Trophoblast cell (in vitro differentiated cells and primary cell): Measurements from ENCODE around the gene ZNF512.
"Not testable (repeated sequence)": the region's sequence is repeated elsewhere in the genome, so short reads cannot be mapped to it uniquely, and the experiment has no call there.

Experiments used
- DNase-seq, 2 donors: peaks; one replicate each; pipeline ENCODE4 v3.0.0-alpha.2; 2016
- H2AFZ ChIP-seq: 2 replicates; pipeline ENCODE4 v1.6.1; 2013; ENCODE audit warnings: low read length, moderate library complexity, mild to moderate bottlenecking; ENCODE audit not compliant: insufficient read depth, poor library complexity
- H2AK5ac ChIP-seq: 2 replicates; pipeline ENCODE4 v1.6.1; 2013; ENCODE audit warnings: mild to moderate bottlenecking, low read length
- H2BK120ac ChIP-seq: 2 replicates; pipeline ENCODE4 v1.6.1; 2013; ENCODE audit warnings: low read length, mild to moderate bottlenecking, moderate library complexity; ENCODE audit not compliant: insufficient read depth, poor library complexity
- H2BK12ac ChIP-seq: 2 replicates; pipeline ENCODE4 v1.6.1; 2013; ENCODE audit warnings: mild to moderate bottlenecking, low read length, moderate library complexity
- H2BK5ac ChIP-seq: 2 replicates; pipeline ENCODE4 v1.6.1; 2013; ENCODE audit warnings: low read length, low read depth, moderate library complexity, mild to moderate bottlenecking; ENCODE audit not compliant: poor library complexity
- H3K14ac ChIP-seq: 2 replicates; pipeline ENCODE4 v1.6.1; 2013; ENCODE audit warnings: mild to moderate bottlenecking, low read length
- H3K18ac ChIP-seq: 2 replicates; pipeline ENCODE4 v1.6.1; 2013; ENCODE audit warnings: mild to moderate bottlenecking, low read length
- H3K23ac ChIP-seq: 2 replicates; pipeline ENCODE4 v1.6.1; 2013; ENCODE audit warnings: low read length
- H3K27ac ChIP-seq: 2 replicates; pipeline ENCODE4 v1.5.1; 2013; ENCODE audit warnings: low read depth, mild to moderate bottlenecking, inconsistent platforms, low read length, moderate library complexity
- H3K27me3 ChIP-seq: 2 replicates; pipeline ENCODE4 v1.6.1; 2013; ENCODE audit warnings: inconsistent platforms, mild to moderate bottlenecking, low read length, moderate library complexity; ENCODE audit not compliant: insufficient read depth
- H3K36me3 ChIP-seq, 2 experiments: 1 replicate in 1 of 2; 2 replicates in 1 of 2; pipeline ENCODE4 v1.6.1; 2013; ENCODE audit warnings: low read length in 2 of 2, mild to moderate bottlenecking in 2 of 2, moderate library complexity in 1 of 2; ENCODE audit not compliant: insufficient read depth in 2 of 2, control insufficient read depth in 1 of 2
- H3K4ac ChIP-seq: 2 replicates; pipeline ENCODE4 v1.6.1; 2013; ENCODE audit warnings: low read depth, mild to moderate bottlenecking, low read length, moderate library complexity
- H3K4me1 ChIP-seq, 2 experiments: 1 replicate in 1 of 2; 2 replicates in 1 of 2; pipeline ENCODE4 v1.6.1; 2013; ENCODE audit warnings: low read length in 2 of 2, mild to moderate bottlenecking in 2 of 2, moderate library complexity in 1 of 2; ENCODE audit not compliant: insufficient read depth in 2 of 2, control insufficient read depth in 1 of 2
- H3K4me2 ChIP-seq: 2 replicates; pipeline ENCODE4 v1.6.1; 2013; ENCODE audit warnings: inconsistent platforms, mild to moderate bottlenecking, low read length, moderate library complexity
- H3K4me3 ChIP-seq: 2 replicates; pipeline ENCODE4 v1.5.1; 2013; ENCODE audit warnings: mild to moderate bottlenecking, low read depth, low read length, inconsistent platforms
- H3K79me1 ChIP-seq: one replicate; pipeline ENCODE4 v1.6.1; 2013; ENCODE audit warnings: low read length
- H3K79me2 ChIP-seq: 2 replicates; pipeline ENCODE4 v1.6.1; 2013; ENCODE audit warnings: low read length, mild to moderate bottlenecking; ENCODE audit not compliant: control insufficient read depth, insufficient read depth, poor library complexity
- H3K9ac ChIP-seq: 2 replicates; pipeline ENCODE4 v1.6.1; 2013; ENCODE audit warnings: mild to moderate bottlenecking, low read length
- H3K9me3 ChIP-seq: 2 replicates; pipeline ENCODE4 v1.6.1; 2013; ENCODE audit warnings: low read depth, mild to moderate bottlenecking, control low read depth, inconsistent platforms, low read length; ENCODE audit not compliant: insufficient read depth
- H4K12ac ChIP-seq: 2 replicates; pipeline ENCODE4 v1.6.1; 2013; ENCODE audit warnings: low read depth, mild to moderate bottlenecking, low read length, moderate library complexity
- H4K8ac ChIP-seq: 2 replicates; pipeline ENCODE4 v1.6.1; 2013; ENCODE audit warnings: low read depth, mild to moderate bottlenecking, low read length, moderate library complexity
- H4K91ac ChIP-seq: one replicate; pipeline ENCODE4 v1.6.1; 2013; ENCODE audit warnings: low read depth, mild to moderate bottlenecking, low read length, moderate library complexity
- WGBS: extraction: QIAGEN DNeasy Blood & Tissue Kit; methylation state at CpG from one replicate; pipeline ENCODE4 v1.1.7; 2013; ENCODE audit warnings: missing lambda C conversion rate; ENCODE audit not compliant: insufficient read length, insufficient coverage; ENCODE audit errors: extremely low coverage; 5-methylcytosine and 5-hydroxymethylcytosine counted together

The ZNF512 gene

DNA sequence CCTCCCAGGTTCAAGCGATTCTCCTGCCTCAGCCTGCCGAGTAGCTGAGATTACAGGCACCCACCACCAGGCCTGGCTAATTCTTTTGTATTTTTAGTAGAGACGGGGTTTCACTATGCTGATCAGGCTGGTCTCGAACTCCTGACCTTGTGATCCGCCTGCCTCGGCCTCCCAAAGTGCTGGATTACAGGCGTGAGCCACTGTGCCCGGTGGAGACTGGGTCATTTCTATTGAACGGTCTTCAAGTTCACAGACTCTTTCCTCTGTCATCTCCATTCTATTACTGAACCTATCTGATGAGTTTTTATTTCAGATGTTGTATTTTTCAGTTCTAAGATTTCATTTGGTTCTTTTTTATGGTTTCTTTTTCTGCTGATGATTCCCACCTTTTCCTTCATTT, 12.6 kb downstream of the ZNF512 start:
- H3K4ac ChIP-seq, H4K8ac ChIP-seq, H2BK12ac ChIP-seq, DNase-seq, H4K12ac ChIP-seq, H2AK5ac ChIP-seq, H3K4me1 ChIP-seq, H3K4me3 ChIP-seq, H3K79me2 ChIP-seq, H2BK120ac ChIP-seq, H3K9ac ChIP-seq, H2BK5ac ChIP-seq, H3K23ac ChIP-seq, H3K27ac ChIP-seq, H4K91ac ChIP-seq, H3K4me2 ChIP-seq, H3K79me1 ChIP-seq, H2AFZ ChIP-seq, H3K18ac ChIP-seq, H3K27me3 ChIP-seq, H3K14ac ChIP-seq: not testable (repeated sequence)
- Histone ChIP-seq H3K36me3 (peaks cover 5 to 12% of the 10 kb centered on the region in 2 experiments), H3K9me3 (peaks cover 13% of the 10 kb centered on the region)
- no CpG with 5 or more reads among the region's 9 CpGs for WGBS

DNA sequence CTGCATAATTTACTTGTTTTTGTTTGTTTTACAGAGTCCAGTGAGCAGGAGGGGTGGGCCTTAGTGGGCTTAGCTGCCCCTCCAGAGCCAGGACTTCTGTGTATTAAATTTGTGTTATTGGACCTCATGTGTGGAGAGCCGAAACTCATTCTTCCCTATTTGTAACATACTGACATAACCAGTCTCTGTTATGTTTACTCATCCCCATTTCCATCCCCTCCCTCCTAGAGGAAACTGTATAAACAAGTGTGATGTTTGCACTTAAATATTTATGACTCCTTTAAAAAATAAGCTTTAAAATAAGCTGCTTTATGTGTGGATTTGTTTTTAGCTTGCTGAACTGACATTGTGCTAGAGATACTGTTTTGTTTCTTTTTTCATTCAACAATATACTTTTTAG, 13.8 kb downstream of the ZNF512 start:
- Histone ChIP-seq H3K4ac (no peak overlapping the region), H2BK120ac (no peak overlapping the region)

DNA sequence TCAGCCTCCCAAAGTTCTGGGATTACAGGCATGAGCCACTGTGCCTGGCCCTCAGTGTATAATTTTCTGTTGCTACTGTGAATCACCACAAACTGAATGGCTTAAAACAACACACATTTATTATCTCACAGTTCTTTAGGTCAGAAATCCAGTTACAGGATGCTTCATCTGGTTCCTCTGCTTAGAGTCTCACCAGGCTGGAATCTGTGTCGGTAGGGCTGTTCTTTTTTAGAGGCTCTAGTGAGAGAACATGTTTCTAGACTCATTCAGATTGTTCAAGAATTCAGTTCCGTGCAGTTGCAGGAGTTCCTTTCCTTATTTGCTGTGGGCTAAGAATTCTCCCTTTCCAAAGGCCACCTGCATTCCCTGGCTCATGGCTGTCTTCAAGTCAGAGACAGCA, 23.8 kb downstream of the ZNF512 start:
- Histone ChIP-seq H3K79me1 (no peaks in the 10 kb centered on the region), H3K27ac (no peak overlapping the region), H2AK5ac (no peak overlapping the region), H3K79me2 (no peaks in the 10 kb centered on the region), H4K12ac (no peak overlapping the region), H3K9me3 (no peaks in the 10 kb centered on the region), H3K4me1 (no peaks in the 10 kb centered on the region), H3K4ac (no peak overlapping the region), H3K14ac (no peak overlapping the region), H2BK120ac (no peak overlapping the region), H3K23ac (no peak overlapping the region), H3K18ac (no peak overlapping the region), H3K4me3 (no peak overlapping the region), H4K8ac (no peak overlapping the region), H3K27me3 (no peaks in the 10 kb centered on the region), H3K36me3 (peaks cover 23 to 24% of the 10 kb centered on the region in 2 experiments), H3K9ac (no peak overlapping the region), H2AFZ (no peak overlapping the region), H4K91ac (no peak overlapping the region), H3K4me2 (no peak overlapping the region), H2BK12ac (no peak overlapping the region), H2BK5ac (no peak overlapping the region)
- DNase-seq: peak; percentile 62 to 77
- no CpG with 5 or more reads among the region's 2 CpGs for WGBS

More for the DNA sequence above, 13.8 kb downstream of the ZNF512 start:
- H3K4me1 ChIP-seq: no peaks in the 10 kb centered on the region
- no peak overlapping the region for H3K4me3 ChIP-seq
- H2AFZ ChIP-seq: no peak overlapping the region
- H3K27me3 ChIP-seq: no peaks in the 10 kb centered on the region
- no peaks in the 10 kb centered on the region for H3K79me2 ChIP-seq
- no peak for DNase-seq
- peaks cover 13% of the 10 kb centered on the region for H3K9me3 ChIP-seq
- H3K27ac ChIP-seq: no peak overlapping the region
- H4K91ac ChIP-seq: no peak overlapping the region
- no peak overlapping the region for H4K8ac ChIP-seq
- peaks cover 7 to 16% of the 10 kb centered on the region in 2 experiments for H3K36me3 ChIP-seq
- H3K9ac ChIP-seq: no peak overlapping the region
- H3K4me2 ChIP-seq: no peak overlapping the region
- no peak overlapping the region for H2BK12ac ChIP-seq
- H4K12ac ChIP-seq: no peak overlapping the region
- no peak overlapping the region for H3K18ac ChIP-seq
- H3K79me1 ChIP-seq: no peaks in the 10 kb centered on the region
- H2AK5ac ChIP-seq: no peak overlapping the region
- no peak overlapping the region for H3K23ac ChIP-seq
- WGBS: no CpG with 5 or more reads among the region's 1 CpG
- no peak overlapping the region for H2BK5ac ChIP-seq
- no peak overlapping the region for H3K14ac ChIP-seq

DNA sequence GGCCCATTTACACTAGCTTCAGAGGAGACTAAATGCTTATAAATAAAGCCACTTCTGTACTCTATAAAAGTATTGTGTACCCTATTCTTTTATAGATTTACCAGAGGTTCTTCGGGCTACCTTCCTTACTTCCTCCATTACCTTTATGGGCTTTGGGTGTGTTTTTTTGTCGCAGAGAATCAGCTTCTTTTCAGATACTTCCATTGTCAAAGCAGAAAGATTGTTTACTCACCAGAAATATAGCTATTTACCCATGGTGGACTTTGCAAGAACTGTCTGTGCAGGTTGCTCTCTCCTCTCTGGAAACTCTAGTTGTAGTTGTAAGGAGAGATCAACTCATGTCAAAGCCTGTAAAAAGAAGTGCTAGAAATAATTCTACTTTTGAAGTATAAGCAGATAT, 31.1 kb downstream of the ZNF512 start:
- Histone ChIP-seq H3K9me3 (no peaks in the 10 kb centered on the region), H4K91ac (no peak overlapping the region), H3K4ac (no peak overlapping the region), H3K18ac (no peak overlapping the region), H3K23ac (no peak overlapping the region), H2AFZ (no peak overlapping the region), H3K79me1 (no peaks in the 10 kb centered on the region), H3K79me2 (no peaks in the 10 kb centered on the region), H3K4me1 (no peaks in the 10 kb centered on the region), H2BK120ac (no peak overlapping the region), H2AK5ac (no peak overlapping the region), H2BK12ac (no peak overlapping the region), H3K4me2 (no peak overlapping the region), H3K14ac (no peak overlapping the region), H4K8ac (no peak overlapping the region), H3K27me3 (no peaks in the 10 kb centered on the region), H3K27ac (no peak overlapping the region), H2BK5ac (no peak overlapping the region), H4K12ac (no peak overlapping the region), H3K36me3 (peaks cover 2 to 17% of the 10 kb centered on the region in 2 experiments), H3K4me3 (no peak overlapping the region), H3K9ac (no peak overlapping the region)
- no CpG with 5 or more reads among the region's 2 CpGs for WGBS
- DNase-seq: no peak
